GM18867 (cell line): ENCODE measurements around the gene RHBDL3.

Experiments used
- ATAC-seq: cut with Tn5 transposase; IDR thresholded peaks from one replicate; pipeline ENCODE4 v1.9.1; 2021; ENCODE audit warnings: mild to moderate bottlenecking, moderate library complexity; ENCODE audit not compliant: unreplicated experiment

RHBDL3 gene

DNA sequence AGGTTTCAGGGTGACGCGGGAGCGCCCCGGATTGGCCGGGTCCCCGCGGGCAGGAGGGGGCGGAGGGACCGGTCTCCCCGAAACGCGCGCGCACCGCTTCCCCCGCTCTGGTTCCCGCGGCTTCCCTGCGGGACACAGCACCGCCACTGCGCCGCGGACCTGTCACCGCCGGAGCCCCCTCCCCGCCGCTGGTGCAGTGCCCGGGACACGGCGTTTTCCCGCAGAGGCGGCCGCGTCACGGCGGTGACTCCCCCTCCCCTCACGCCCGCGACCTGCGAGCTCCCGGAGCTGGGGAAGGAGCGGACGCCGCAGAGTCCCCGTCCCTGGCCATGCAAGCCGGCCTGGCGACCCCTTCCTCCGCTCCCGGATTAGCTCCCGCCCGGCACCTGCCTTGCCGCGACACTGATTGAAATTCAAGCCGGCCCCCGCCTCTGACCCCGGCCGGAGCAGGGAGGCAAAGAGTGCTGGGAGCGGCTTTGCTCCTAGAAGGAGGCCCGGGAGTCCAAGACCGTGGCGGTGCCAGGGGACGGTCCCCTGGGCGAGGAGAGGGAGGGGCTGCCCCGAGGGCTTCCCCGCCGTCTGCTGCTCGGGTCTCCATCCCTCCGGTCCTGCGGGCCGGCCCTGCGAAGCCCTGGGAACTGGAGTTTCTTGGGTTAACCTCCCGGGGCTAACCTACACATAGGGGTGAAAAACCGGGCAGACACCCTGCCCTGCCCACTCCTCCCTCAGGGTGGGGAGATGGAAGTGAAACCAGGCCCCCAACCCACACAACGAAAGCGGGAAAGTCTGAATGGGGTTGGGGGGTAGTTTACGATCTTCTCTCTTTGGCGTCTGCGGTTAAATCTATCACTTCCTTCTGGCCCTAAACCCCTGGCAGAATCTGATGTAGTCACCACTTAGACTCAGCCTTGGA is 1.0 kb downstream of the RHBDL3 start:
- ATAC-seq = no peak

DNA sequence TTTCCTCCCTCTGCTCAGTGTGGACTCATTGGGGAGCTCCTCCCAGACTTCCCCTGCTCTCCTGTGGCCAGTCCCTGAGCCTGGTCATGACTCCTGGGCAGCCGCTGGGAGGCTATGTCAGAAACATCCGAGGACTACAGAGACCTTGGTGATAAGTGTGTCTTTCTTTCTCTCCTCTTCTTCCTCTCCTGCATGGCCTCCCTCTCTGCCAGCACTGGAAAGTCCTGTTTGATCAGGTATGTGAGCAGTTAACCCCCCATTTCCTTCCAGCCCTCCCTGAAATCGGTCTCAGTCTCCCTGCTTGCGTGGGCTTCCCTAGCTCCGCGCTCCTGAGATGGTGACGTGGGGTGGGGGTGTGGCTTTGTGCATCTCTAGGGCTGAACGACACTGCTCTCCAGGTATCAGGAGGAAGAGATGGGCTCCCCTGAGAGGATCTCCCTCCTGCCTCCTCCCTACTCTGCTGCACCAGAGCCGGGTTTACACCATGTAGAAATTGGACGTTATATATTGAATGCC is 2.1 kb downstream of the RHBDL3 start:
- no peak for ATAC-seq

DNA sequence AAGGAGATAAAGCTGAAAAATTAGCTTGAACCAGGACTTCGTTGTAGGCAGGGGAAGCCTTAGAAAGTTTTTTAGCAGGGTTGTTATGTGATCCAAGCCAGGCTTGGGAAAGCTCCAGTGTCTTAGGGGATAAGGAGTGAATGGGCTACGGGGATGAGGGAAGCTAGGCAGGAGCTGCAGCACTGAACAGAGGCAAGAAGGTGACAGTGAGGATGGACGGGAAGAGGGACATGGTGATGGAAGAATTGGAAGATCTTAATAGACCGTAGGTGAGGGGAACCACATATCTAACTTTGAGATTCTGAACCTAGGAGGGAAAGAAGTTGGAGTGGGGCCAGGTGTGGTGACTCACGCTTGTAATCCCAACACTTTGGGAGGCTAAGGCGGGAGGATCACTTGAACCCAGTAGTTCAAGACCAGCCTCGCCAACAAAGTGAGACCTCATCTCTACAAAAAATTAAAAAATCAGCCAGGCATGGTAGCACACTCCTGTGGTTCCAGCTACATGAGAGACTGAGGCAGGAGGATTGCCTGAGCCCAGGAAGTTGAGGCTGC is 3.2 kb downstream of the RHBDL3 start:
- ATAC-seq = no peak

DNA sequence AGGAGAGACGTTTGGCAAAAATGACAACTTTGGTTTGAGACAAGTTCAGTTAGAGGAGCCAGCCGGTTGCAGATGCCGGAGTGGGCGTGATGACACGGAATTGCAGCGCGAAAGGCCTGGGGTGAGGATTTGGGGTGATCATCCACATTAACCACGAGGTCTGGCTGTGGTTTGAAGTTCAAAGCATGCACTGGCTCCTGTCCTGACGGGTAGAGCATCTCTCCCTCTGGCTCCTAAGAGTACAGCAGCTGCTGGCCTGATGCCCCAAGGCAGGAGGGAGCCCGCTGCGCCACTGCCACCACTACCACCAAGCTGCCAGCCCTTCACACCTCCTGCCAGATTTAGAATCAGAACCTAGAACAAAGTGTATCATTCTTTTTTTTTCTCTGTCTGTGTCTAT is 3.7 kb downstream of the RHBDL3 start:
- no peak for ATAC-seq

DNA sequence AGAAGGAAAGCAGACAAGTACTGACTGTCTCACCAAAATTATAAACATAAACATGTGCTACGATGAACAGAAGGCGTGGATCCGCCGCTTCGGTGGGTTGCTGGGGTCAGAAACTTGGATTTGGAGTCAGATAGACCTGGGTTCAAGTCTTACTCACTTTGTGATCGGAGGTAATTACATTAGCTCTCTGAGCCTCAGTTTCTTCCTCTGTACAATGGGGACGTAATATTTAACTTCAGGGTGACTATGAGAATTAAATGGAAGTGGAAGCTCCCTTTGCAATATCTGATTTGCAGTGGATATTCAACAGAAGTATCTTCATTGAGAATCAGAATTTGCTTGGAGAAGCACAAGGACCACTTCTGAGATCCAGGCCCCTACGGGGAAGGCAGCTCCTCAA is 6.2 kb downstream of the RHBDL3 start:
- no peak for ATAC-seq

DNA sequence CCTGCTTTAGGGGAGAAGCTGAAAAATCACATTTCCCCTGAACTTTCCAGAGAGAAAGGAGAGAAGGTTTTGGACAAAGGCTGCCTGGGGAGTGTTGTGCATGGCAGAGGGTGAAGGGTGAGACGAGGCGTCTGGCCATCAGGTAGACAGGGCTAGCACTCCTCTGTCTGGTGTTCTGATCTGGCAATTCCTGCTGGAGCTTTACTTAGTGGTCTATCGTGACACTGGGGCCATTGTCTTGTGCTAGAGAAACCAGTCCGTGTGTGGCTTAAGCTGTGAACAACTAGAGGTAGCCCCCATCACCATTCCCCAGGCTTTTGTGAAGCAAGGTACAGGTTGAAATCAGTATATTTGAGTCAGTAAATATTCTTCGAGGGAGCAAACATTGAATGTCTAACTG is 8.5 kb downstream of the RHBDL3 start:
- ATAC-seq = no peak

DNA sequence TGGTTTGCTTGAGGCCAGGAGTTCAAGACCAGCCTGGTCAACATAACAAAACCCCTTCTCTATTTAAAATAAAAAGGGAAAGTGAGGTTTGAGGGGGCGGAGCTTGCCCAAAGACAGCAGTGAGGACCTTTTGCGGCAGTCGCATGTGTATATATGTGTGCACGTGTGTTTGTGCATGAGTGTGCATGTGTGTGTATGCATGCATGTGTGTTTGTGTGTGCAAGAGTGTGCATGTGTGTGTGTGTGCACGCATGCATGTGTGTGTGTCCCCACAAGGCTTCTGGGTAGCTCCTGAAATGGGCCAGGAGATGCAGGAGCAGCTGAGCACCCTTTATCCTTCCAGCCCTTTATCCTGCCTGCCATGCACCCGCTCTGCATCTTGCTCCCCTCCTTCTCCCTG is 9.0 kb downstream of the RHBDL3 start:
- no peak for ATAC-seq

DNA sequence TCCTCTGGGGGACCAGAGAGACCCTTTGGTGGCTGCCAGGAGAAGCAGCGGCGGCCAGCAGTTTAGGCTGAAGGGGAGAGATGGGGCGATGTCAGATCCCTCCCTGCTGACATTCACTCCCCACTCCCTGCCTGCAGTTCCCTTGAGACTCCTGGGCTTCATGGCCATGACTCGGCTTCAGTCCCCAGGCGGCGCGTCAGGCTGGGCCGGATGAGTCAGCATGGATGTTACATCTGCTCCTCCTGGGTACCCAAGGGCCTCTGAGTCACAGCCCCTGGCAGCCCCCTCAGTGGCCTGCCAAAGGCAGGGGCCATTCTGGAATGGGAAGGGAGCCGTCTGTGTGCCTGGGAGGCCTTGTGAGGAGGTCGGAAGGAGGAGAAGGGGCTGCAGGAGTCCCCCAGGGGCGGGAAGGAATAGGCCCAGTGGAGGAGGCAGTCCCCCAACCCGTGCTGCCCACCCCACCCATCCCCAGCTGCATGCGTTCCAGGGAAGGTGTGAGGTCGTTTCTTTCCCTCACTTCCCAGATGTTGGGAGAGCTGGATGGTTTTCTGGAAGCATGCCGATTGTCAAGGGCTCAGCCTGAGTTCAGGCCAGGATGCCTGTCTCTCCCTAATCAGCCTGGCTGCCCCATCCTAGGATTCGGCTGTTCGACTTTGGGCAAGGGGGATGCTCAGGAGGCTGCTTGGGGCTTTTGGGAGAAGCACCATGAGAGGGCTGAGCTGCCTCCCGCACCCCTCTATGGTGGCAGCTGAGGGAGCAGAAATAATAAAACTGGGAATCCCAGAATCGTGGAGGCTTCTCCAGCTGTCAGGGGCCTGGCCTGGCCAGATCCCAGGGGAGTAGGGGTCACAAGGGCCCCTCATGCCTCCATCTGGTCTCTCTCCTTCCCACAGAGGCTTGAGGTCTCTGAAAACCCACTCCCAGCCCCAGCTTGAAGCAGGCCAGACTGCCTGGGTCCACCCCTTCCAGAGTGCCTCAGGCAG is 9.7 kb downstream of the RHBDL3 start:
- ATAC-seq = no peak

DNA sequence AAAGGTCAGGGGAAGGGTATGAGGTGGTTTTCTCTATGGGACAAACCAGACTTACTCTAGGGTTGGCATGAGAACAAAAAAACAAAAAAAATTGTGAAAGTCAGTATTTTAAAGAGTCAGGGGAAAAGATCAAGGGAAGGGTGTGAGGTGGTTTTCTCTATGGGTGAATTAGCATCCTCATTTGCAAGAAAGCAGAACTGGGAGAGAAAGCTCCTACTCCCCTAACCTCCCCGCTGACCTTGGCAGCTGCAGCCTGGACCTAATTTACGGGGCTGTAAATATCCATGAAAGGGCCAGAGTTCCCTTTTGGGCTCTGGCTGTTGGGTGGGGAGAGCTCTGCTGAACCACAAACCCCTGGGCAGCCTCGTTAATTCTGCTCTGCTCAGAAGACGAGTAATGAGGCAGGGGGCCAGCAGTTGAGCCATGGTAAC is 10.6 kb downstream of the RHBDL3 start:
- peak; percentile 61 for ATAC-seq

DNA sequence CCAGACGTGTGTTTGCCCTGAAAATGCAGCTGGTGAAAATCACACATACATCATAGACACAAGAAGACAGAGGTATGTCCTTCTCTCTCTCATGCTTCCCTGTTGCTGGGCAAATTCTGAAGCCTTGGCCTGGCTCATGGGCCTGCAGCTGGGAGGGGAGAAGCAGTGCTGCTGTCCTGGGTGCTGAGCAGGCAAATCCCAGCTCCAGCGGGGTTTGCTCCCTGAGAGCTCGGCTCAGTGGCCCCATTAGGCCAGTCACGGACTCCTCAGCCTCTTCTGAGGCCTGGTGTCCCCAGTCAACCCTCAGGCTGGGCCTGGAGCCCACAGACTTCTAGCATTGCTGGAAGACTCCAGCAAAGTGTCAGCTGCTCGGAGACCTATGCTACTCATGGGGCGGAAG is 11.7 kb downstream of the RHBDL3 start:
- no peak for ATAC-seq

DNA sequence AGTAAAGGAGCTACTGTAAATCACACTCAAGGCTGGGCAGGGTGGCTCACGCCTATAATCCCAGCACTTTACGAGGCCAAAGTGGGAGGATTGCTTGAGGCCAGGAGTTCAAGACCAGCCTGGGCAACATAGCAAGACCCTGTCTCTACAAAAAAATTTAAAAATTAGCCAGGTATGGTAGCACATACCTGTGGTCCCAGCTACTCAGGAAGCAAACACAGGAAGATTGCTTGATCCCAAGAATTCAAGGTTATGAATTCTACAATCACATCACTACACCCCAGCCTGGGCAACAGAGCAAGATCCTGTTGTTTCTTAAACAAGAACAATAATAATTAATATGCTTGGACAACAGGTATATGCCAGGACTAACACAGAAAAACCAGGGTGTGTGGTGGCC is 13.2 kb downstream of the RHBDL3 start:
- ATAC-seq = no peak

DNA sequence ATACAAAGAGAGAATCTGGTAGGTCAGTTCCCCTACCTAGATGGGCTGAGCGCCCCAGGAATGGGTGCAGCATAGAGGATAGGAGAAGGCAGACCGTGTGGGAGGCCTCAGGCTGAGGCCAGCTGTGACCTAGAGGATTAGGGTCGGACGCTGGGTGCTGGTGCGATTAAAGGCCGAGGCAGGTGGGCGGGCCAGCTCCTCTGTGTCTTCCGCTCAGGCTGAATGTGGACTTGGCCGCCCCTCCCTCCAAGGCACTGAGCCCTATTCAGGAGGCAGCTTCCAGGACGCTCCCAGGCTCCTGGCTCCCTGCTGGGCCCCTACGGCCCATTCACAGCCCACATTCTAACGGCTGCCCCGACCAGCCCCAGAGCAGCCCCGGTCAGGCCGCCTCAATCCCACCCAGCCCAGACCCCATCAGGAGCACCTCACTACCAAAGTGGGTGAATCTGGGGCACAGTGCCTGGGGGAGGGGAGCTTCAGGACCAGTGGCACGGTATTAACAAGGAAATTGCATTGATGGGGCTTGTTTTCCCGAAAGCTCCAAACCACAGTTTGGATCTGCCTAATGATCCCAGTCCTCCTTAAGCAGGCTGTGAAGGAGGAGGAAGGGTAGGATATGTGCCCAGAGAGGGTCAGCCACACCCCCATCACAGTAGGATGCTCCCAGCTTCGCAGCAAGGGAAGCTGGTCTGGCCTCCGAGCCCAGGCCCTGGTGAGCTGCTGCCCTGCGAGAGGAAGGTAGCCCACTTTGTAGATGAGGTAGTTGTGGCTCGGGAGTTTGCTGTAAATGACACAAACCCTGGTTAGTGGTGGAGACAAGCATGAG is 14.5 kb downstream of the RHBDL3 start:
- no peak for ATAC-seq

DNA sequence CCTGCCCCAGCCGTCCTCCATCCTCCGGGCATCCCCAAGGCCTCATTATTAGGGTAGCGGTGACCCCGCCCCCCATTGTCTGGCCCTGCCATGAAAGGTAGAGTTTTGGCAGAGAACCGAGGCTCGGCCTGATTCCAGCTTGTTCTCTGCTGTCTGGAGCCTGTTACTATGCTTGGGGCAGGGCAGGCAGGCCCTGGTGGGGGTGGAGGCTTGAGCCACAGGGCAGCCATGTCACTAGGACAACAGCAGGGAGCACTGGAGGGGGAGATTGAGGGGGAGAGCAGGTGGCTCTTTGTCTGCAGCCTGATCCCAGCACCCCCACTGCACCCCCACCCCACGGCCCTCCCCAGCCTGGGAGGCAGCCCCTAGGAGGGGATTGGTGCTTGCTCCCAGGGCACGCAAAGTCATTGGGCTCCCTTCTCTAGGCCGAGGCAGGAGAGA is 15.4 kb downstream of the RHBDL3 start:
- ATAC-seq = no peak

DNA sequence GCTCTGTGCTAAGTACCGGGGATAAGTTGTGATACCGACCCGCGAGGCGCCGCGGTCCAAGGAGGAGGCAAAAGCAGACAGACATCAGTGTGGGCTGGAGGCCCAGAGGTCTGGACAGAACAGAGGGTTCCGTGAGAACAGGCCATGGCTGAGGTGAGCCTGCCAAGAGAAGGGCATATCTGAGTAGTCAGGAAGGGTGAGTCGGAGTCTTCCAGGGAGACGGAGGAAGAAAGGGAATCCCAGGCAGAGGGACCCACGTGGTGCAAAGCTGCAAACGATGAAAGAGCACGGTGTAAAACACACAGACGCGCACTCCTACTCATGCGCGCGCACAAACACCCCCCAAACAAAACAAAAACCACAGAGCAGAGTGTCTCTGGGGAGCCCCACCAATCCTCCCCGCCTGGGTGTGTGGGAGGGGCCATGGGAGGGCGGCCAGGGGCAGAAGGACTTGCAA is 18.1 kb downstream of the RHBDL3 start:
- no peak for ATAC-seq

DNA sequence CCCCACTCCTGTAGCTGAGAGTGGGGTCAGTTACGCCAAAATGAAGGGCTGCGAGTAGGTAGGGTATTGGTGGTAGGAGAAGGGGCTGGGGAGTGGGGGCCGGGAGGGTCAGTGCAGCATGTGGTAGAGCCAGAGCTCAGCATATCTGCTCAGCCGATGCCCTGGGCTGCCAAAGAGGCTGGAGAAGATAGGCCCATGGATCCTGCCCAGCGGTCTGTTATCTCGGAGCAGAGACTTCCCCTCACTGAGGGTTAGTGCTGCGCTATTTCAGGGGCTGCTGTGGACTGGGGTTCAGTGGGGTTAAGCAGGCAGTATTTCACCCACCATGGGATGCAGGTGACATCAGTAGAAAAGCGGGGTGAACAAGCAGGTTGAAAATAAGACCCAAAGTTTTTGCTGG is 19.7 kb downstream of the RHBDL3 start:
- no peak for ATAC-seq

DNA sequence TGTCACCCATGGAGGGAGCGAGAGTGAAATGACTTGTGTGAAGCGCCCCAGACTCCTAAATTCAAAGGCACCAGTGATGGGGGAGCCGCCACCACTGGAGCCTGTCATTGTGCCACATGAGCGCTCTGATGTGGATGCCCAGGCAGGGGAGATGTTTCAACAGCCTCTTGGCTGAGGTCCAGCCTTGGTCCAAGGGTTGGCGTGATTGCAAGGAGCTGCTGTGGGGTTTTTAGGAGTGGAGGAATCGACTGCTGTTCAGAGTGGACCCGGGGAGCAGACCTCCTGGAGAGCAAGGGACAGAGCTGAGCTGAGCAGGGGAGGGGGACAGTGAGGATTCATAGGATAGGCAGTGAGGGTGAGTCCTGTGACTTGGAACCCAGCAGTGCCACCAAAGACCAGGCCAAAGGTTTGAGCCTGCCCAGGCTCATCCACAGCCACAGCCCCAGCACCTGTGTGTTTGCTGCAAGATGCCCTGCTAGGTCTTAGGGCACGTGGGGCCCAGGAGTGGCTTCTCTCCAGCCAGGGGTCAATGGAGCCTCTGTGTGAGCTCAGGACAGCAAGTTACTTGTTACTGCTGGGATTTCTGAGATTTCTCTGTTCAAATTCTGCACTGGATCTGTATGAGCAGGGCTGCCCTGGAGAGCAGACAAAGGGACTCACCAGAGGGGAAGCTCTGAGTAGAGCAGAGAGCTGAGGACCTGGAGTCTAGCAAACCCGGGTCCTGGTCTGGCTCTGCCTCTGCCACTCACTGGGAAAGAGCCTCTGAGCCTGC is 20.3 kb downstream of the RHBDL3 start:
- ATAC-seq = no peak

DNA sequence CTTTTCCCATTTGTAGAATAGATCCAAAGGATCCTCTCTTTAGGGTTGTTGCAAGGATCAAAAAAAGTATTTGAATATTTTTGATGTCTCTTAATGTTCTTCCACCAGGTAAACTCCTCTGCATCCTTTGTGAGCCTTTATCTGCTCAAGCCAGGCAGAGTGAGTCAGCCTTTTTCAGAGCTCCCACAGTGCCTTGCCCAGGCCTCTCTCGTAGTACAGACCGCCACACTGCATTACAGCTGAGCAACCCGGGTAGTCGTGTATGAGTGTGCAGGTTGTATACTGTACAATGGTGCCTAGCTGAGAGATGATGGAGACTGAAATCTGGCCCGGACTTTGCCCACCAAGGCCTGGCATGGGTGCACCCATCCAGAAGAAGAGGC is 20.9 kb downstream of the RHBDL3 start:
- no peak for ATAC-seq

DNA sequence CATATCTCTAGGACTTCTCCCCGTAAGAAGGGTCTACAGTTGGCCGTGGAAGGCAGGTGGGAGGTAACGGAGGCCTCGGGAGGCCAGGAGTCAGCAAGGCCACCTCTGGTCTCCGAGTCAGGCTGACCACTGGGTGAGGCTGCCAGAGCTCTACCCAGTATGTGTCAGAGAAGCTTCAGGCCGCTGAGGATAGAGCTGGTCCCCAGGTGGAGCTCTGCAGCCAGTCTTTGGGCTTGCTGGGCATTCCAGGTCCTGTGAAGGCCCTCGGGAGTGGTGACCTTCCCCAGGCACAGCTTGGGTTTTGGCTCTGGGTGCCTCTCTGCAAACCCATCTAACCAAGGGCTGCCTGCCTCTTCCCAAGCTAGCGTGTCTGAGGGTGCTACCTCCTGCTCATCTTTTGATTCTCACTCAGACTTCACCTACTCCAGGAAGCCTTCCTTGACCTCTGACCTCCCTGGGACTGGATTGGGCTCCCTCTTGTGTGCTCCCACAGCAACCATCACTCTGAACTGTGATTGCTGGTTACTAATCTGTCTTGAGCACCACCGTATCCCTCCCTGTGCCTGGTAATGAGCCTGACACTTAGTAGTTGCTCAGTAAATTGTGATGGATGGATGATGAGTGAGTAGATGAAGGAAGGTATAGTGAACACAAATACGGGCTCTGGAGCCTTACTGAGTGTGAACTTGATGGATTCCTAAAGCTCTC is 22.3 kb downstream of the RHBDL3 start:
- ATAC-seq = no peak

DNA sequence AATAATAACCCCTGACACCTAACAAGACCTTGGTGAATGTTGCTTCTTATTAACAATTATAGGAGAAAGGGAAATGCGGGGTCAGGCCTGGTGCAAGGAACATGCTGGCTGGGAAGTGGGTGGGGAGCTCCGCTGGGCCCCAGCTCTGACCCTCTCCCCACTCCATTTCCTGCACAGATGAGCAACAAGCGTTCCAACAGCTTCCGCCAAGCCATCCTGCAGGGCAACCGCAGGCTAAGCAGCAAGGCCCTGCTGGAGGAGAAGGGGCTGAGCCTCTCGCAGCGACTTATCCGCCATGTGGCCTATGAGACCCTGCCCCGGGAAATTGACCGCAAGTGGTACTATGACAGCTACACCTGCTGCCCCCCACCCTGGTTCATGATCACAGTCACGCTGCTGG is 23.0 kb downstream of the RHBDL3 start:
- no peak for ATAC-seq
